CD4-positive, alpha-beta T cell (primary cell): ENCODE results near the gene SUSD6. TPM values are rescaled to one million over a fixed set of nuclear protein-coding genes. Genes with fewer than 3 reads are reported as not detected.

ENCODE experiments used
- ATAC-seq: fragments of 200-7000 bp; cut with Tn5 transposase; one replicate; pipeline ENCODE4 v1.10.0; 2022; ENCODE audit warnings: mild to moderate bottlenecking; ENCODE audit not compliant: poor library complexity
- CTCF ChIA-PET: fragments of 350-600 bp; sonication (Branson Sonifier 250); formaldehyde crosslinking; loops from one replicate; lab custom pipeline; 2021; ENCODE audit warnings: antibody characterized with exemption, inconsistent platforms; lab: Charles Lee
- POLR2A ChIA-PET: fragments of 350-600 bp; sonication (Branson Sonifier 250); formaldehyde crosslinking; loops from one replicate; lab custom pipeline; 2021; ENCODE audit warnings: antibody characterized with exemption, inconsistent platforms; lab: Charles Lee
- DNase-seq, 14 experiments: peaks; one replicate each; pipeline ENCODE4 v3.0.0-alpha.2; 2013 to 2020; ENCODE audit warnings: mixed read lengths in 2 of 14
- H3K27ac ChIP-seq, 2 donors: one replicate each; pipeline versions ENCODE4 v1.5.1 to v1.7.0; 2013; ENCODE audit warnings: low read length in 2 of 2, low read depth in 1 of 2, mild to moderate bottlenecking in 1 of 2
- H3K27me3 ChIP-seq, 2 experiments: 1 replicate in 1 of 2; 2 replicates in 1 of 2; pipeline versions ENCODE4 v1.6.1 to v1.7.0; 2013; ENCODE audit warnings: low read length in 2 of 2, control low read depth in 1 of 2, mild to moderate bottlenecking in 1 of 2, moderate library complexity in 1 of 2; ENCODE audit not compliant: insufficient read depth in 2 of 2, control insufficient read depth in 1 of 2
- H3K36me3 ChIP-seq: one replicate; pipeline ENCODE4 v1.6.1; 2013; ENCODE audit warnings: low read length, control low read depth; ENCODE audit not compliant: insufficient read depth
- H3K4me1 ChIP-seq: one replicate; pipeline ENCODE4 v1.6.1; 2013; ENCODE audit warnings: low read length, control low read depth; ENCODE audit not compliant: insufficient read depth
- H3K4me3 ChIP-seq: one replicate; pipeline ENCODE4 v1.5.1; 2013; ENCODE audit warnings: mild to moderate bottlenecking, low read length, moderate library complexity
- H3K9me3 ChIP-seq, 2 experiments: 1 replicate in 1 of 2; 2 replicates in 1 of 2; pipeline versions ENCODE4 v1.6.1 to v1.7.0; 2013; ENCODE audit warnings: low read length in 2 of 2, mild to moderate bottlenecking in 2 of 2, control low read depth in 1 of 2, moderate library complexity in 1 of 2; ENCODE audit not compliant: control insufficient read depth in 1 of 2, insufficient read depth in 1 of 2
- H3K27ac Mint-ChIP-seq: one replicate; pipeline ENCODE4 v1.8.0; 2020; ENCODE audit warnings: mixed read lengths
- H3K27me3 Mint-ChIP-seq: one replicate; pipeline ENCODE4 v1.8.0; 2021; ENCODE audit warnings: mixed read lengths
- H3K36me3 Mint-ChIP-seq: one replicate; pipeline ENCODE4 v1.8.0; 2021; ENCODE audit warnings: low read depth, mixed read lengths
- H3K4me1 Mint-ChIP-seq: one replicate; pipeline ENCODE4 v1.8.0; 2021; ENCODE audit warnings: low read depth, mixed read lengths
- H3K4me3 Mint-ChIP-seq: one replicate; pipeline ENCODE4 v1.8.0; 2020; ENCODE audit warnings: mild to moderate bottlenecking, mixed read lengths
- H3K9me3 Mint-ChIP-seq: one replicate; pipeline ENCODE4 v1.8.0; 2020; ENCODE audit warnings: mixed read lengths
- intact Hi-C, 2 experiments: fragments of 100-400 bp; cut with DNase I in 1 of 2; cut with micrococcal nuclease in 1 of 2; formaldehyde crosslinking; loops; one replicate each; pipeline versions ENCODE4 v1.15.1 to v1.9.0; 2023 to 2025; cut with DNase I, micrococcal nuclease
- total RNA-seq, 174 experiments: library from RNA in 2 of 174; stranded (reverse) in 2 of 174; gene quantifications; one replicate each; pipeline ENCODE4 v1.2.3 and lab custom pipeline; 2021 to 2026
- TF ChIP-seq, protein P1 (sequence below): fragments of 200-600 bp; IDR thresholded peaks from one replicate; pipeline ENCODE4 v1.8.0; 2022; ENCODE audit warnings: antibody characterized with exemption, mild to moderate bottlenecking

Gene SUSD6
- total RNA-seq, 2 experiments from 2014 or later: 93.7 to 95.1 TPM

- ChIA-PET CTCF (no interaction called here), POLR2A (interaction anchor here (0.6 to 6.8 kb wide), 3 partner anchors 13 to 31 kb away, joined by 3 to 44 read pairs (median 3); partner anchors contain the start of gene SUSD6)
- Histone ChIP-seq H3K27ac (no peak overlapping the region), H3K36me3 (no peaks in the 10 kb centered on the region), H3K27me3 (no peaks in the 10 kb centered on the region), H3K4me1 (peaks cover 83% of the 10 kb centered on the region), H3K9me3 (no peaks in the 10 kb centered on the region), H3K4me3 (no peak overlapping the region)
- TF ChIP-seq, protein P1, sequence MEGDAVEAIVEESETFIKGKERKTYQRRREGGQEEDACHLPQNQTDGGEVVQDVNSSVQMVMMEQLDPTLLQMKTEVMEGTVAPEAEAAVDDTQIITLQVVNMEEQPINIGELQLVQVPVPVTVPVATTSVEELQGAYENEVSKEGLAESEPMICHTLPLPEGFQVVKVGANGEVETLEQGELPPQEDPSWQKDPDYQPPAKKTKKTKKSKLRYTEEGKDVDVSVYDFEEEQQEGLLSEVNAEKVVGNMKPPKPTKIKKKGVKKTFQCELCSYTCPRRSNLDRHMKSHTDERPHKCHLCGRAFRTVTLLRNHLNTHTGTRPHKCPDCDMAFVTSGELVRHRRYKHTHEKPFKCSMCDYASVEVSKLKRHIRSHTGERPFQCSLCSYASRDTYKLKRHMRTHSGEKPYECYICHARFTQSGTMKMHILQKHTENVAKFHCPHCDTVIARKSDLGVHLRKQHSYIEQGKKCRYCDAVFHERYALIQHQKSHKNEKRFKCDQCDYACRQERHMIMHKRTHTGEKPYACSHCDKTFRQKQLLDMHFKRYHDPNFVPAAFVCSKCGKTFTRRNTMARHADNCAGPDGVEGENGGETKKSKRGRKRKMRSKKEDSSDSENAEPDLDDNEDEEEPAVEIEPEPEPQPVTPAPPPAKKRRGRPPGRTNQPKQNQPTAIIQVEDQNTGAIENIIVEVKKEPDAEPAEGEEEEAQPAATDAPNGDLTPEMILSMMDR: no peak
- no peaks in the 10 kb centered on the region for H3K36me3 Mint-ChIP-seq
- intact Hi-C loops: loop anchor here in 1 of 2 experiments (10.0 kb wide), 1 partner anchor 478 kb away; the partner anchor contains the start of gene DCAF5
- DNase-seq (no peak), ATAC-seq (no peak)
- peaks cover 100% of the 10 kb centered on the region for H3K4me1 Mint-ChIP-seq
- no peak overlapping the region for H3K4me3 Mint-ChIP-seq
- H3K9me3 Mint-ChIP-seq: no peaks in the 10 kb centered on the region
- peak overlapping the region; percentile 85 for H3K27ac Mint-ChIP-seq
- H3K27me3 Mint-ChIP-seq: no peaks in the 10 kb centered on the region
Measured at GRCh38 chr14:69633238-69633637, 21.8 kb downstream of the SUSD6 start.

DNA sequence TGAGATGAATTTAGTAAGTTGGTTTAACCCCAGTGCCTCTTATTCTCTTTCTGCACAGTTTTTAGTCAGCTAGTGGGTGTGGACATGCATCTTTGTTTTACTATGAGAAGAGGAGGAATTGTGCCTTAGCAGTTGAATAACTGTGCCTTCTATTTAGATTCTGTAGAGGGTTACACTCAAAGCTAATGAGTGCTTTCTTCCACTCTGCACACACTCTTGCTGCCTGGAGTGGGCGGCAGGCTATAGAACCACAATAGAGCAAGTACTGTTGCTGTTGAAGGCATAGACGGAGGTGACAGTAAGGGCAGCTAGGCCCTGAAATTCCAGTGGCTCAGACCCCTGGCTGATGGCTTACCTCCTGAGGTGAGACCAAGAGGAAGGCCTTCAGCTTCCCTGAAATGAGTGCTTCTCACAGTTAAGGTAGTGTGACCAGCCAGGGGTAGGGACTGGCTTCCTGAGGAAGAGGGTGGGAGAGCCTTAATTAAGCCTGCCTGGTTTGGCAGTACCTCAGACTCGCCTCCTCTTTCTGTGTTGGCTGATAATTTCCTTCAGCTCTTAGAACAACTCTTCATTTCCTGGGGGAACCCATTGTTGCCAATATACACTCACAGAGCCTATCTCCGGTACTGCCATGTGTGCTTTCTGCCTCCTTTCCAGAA lies 24.7 kb downstream of the SUSD6 start:
- TF ChIP-seq, protein P1: no peak
- Mint-ChIP-seq H3K4me3 (peak overlapping the region; percentile 76), H3K36me3 (peaks cover 12% of the 10 kb centered on the region), H3K27me3 (no peaks in the 10 kb centered on the region), H3K9me3 (peaks cover 3% of the 10 kb centered on the region), H3K27ac (peak overlapping the region; percentile 85), H3K4me1 (peaks cover 88% of the 10 kb centered on the region)
- Histone ChIP-seq H3K27ac (peak overlapping the region; percentile 55 to 76), H3K36me3 (no peaks in the 10 kb centered on the region), H3K27me3 (no peaks in the 10 kb centered on the region), H3K9me3 (no peaks in the 10 kb centered on the region), H3K4me3 (peak overlapping the region; percentile 6), H3K4me1 (peaks cover 70% of the 10 kb centered on the region)
- ChIA-PET CTCF (no interaction called here), POLR2A (interaction anchor here (0.8 to 6.8 kb wide), 8 partner anchors 8 to 136 kb away, joined by 4 to 44 read pairs (median 6); partner anchors contain the start of genes SRSF5 and SUSD6)
- peak in 2 of 14 experiments; percentile 18 to 55 for DNase-seq
- ATAC-seq: peak; percentile 65
- intact Hi-C loops: loop anchor here (5.0 to 10.0 kb wide), 2 partner anchors 36 to 481 kb away; partner anchors contain the start of gene DCAF5 (in 1 of the 2)

DNA sequence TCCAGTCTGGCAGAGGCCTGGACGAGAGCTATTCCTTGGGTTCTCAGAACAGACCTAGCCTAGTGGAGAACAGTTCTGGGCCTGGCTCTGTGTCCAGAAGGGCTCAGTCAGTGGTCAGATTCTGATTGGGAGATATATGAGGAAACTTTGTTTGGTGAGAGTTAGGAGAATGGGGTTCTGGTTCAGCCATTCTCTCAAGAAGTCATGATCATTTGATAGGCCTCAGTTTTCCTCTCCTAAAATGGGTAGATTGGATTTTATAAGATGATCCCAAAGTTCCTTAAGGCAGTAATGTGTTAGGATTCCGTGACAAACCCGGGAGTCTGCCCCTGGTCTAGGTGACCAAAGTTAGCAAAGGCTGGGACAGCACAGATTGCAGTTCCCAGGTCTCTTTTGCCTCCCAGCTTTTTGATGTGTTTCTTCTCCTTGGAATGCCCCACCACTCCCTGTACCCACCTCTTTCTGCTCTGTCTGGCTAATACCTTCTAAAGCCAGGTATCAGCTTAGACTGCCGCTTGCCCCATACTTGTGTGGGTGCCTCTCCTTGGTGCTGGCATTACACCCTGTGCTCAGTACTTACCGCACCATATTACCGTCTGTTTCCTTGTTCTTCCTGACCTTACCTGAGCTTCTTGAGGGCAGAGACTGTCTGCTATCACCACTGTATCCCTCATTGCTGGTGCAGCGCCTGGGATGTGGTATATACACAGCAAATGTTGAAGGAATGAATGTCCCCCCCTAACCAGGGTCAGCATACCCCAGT lies 25.5 kb downstream of the SUSD6 start:
- H3K27me3 ChIP-seq: no peaks in the 10 kb centered on the region
- peaks cover 64% of the 10 kb centered on the region for H3K4me1 ChIP-seq
- intact Hi-C loops: loop anchor here (5.0 to 10.0 kb wide), 2 partner anchors 35 to 482 kb away; partner anchors contain the start of gene DCAF5 (in 1 of the 2)
- H3K27me3 Mint-ChIP-seq: no peaks in the 10 kb centered on the region
- TF ChIP-seq, protein P1: no peak
- peak overlapping the region; percentile 76 for H3K4me3 Mint-ChIP-seq
- no peak for DNase-seq
- H3K27ac Mint-ChIP-seq: peak overlapping the region; percentile 85
- peaks cover 4% of the 10 kb centered on the region for H3K9me3 Mint-ChIP-seq
- ATAC-seq: no peak
- ChIA-PET POLR2A (interaction anchor here (0.8 to 6.8 kb wide), 8 partner anchors 8 to 135 kb away, joined by 4 to 44 read pairs (median 6); partner anchors contain the start of genes SRSF5 and SUSD6), CTCF (no interaction called here)
- peaks cover 86% of the 10 kb centered on the region for H3K4me1 Mint-ChIP-seq
- H3K36me3 Mint-ChIP-seq: peaks cover 20% of the 10 kb centered on the region
- H3K27ac ChIP-seq: peak overlapping the region; percentile 55 to 76
- H3K36me3 ChIP-seq: no peaks in the 10 kb centered on the region
- H3K9me3 ChIP-seq: peaks cover 0 to 5% of the 10 kb centered on the region in 2 experiments
- no peak overlapping the region for H3K4me3 ChIP-seq
